Measurements from ENCODE around the gene TCEAL9. TPM values are rescaled to one million over a fixed set of nuclear protein-coding genes. Genes with fewer than 3 reads are reported as not detected.

Gene TCEAL9
- total RNA-seq, 1 donor from 2014 or later, result 197 TPM

Other genes with a start within 250 kb of the TCEAL9 start
- gene BEX4, start 141.4 kb upstream of the TCEAL9 start, total RNA-seq, result 3.1 and 3.2 TPM in 2 replicates
- gene TCEAL8, start 101.4 kb upstream of the TCEAL9 start, total RNA-seq, result 119 and 141 TPM in 2 replicates
- not detected in 2 replicates for gene TCEAL5, start 79.8 kb upstream of the TCEAL9 start, total RNA-seq
- 6.5 and 11.7 TPM in 2 replicates for gene BEX2, start 45.5 kb upstream of the TCEAL9 start, total RNA-seq
- gene TCEAL7, start 26.3 kb upstream of the TCEAL9 start, total RNA-seq, result 54.0 and 66.3 TPM in 2 replicates
- gene BEX3, start 20.0 kb downstream of the TCEAL9 start, total RNA-seq, result 211 TPM in 2 replicates
- gene RAB40A, start 163.0 kb downstream of the TCEAL9 start, total RNA-seq, result 0.26 and 0.32 TPM in 2 replicates
- gene TCEAL4, start 229.0 kb downstream of the TCEAL9 start, total RNA-seq, result 153 and 202 TPM in 2 replicates